H1 (cell line): ENCODE results near the gene CSAG2.
"Not testable (repeated sequence)": the region's sequence is repeated elsewhere in the genome, so short reads cannot be mapped to it uniquely, and the experiment has no call there.

ENCODE experiments used
- SP1 ChIP-seq: IDR thresholded peaks from 2 replicates; pipeline ENCODE4 v1.6.1; 2011; ENCODE audit warnings: low read depth, low read length
- SP2 ChIP-seq: IDR thresholded peaks from 2 replicates; pipeline ENCODE4 v1.6.1; 2012; ENCODE audit warnings: mild to moderate bottlenecking, low read length, inconsistent platforms
- TBP ChIP-seq: IDR thresholded peaks from 2 replicates; pipeline ENCODE4 v1.6.1; 2011; ENCODE audit warnings: low read depth, low read length, improper control_type of control experiment

DNA sequence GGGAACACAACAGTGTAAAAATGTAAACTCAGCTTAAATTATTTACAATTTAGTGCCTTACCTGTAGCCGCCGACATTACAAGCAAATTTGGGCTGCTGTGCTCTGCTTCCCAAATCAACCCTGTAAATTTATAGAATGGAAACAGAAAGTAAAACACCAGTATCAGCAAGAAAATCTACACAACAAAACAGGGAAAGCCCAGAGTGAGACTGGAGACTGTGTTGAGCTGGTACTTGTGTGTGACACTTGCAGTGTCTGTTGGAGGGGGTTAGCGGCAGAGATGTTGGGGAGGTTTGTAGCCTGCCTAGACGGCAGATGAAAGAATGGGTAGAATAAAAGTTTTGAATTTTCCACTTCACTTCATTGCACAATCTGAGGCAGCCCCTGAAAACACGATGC is 4.1 kb upstream of the CSAG2 start:
- TF ChIP-seq TBP, SP1, SP2: not testable (repeated sequence)
